GM23248 (cell line): ENCODE results near the gene TMEM183A. TPM values are rescaled to one million over a fixed set of nuclear protein-coding genes. Genes with fewer than 3 reads are reported as not detected.

ENCODE experiments used
- DNase-seq: peaks from one replicate; pipeline ENCODE4 v3.0.0-alpha.2; 2015
- H2AFZ ChIP-seq: fragments of 200-600 bp; sonication (generic); 2 replicates; pipeline ENCODE4 v1.6.1; 2016; ENCODE audit warnings: antibody characterized with exemption
- H3F3A ChIP-seq: fragments of 200-600 bp; sonication (generic); 2 replicates; pipeline ENCODE4 v1.6.1; 2016; ENCODE audit warnings: mild to moderate bottlenecking, antibody characterized with exemption, mixed run types; ENCODE audit not compliant: insufficient read depth
- H3K27ac ChIP-seq: fragments of 200-600 bp; sonication (generic); 2 replicates; pipeline ENCODE4 v1.5.1; 2016; ENCODE audit warnings: mild to moderate bottlenecking
- H3K27me3 ChIP-seq: fragments of 200-600 bp; sonication (generic); replicated peaks from 2 replicates; pipeline ENCODE4 v1.6.1; 2016; ENCODE audit warnings: mild to moderate bottlenecking; ENCODE audit not compliant: insufficient read depth
- H3K36me3 ChIP-seq: fragments of 200-600 bp; sonication (generic); 2 replicates; pipeline ENCODE4 v1.6.1; 2016; ENCODE audit warnings: low read depth, mild to moderate bottlenecking
- H3K4me1 ChIP-seq: fragments of 200-600 bp; sonication (generic); 2 replicates; pipeline ENCODE4 v1.6.1; 2016; ENCODE audit warnings: mild to moderate bottlenecking; ENCODE audit not compliant: insufficient read depth
- H3K4me2 ChIP-seq: fragments of 200-600 bp; sonication (generic); one replicate; pipeline ENCODE4 v1.6.1; 2016; ENCODE audit warnings: mild to moderate bottlenecking; ENCODE audit not compliant: unreplicated experiment
- H3K4me3 ChIP-seq: fragments of 200-600 bp; sonication (generic); 2 replicates; pipeline ENCODE4 v1.5.1; 2016; ENCODE audit warnings: mild to moderate bottlenecking
- H3K79me2 ChIP-seq: fragments of 200-600 bp; sonication (generic); 2 replicates; pipeline ENCODE4 v1.6.1; 2016; ENCODE audit warnings: mild to moderate bottlenecking; ENCODE audit not compliant: insufficient read depth
- H3K9ac ChIP-seq: fragments of 200-600 bp; sonication (generic); 2 replicates; pipeline ENCODE4 v1.6.1; 2016; ENCODE audit warnings: mild to moderate bottlenecking
- H3K9me2 ChIP-seq: fragments of 200-600 bp; sonication (generic); 2 replicates; pipeline ENCODE4 v1.6.1; 2016; ENCODE audit warnings: mixed run types, mild to moderate bottlenecking, moderate library complexity; ENCODE audit not compliant: insufficient read depth
- H3K9me3 ChIP-seq: fragments of 200-600 bp; sonication (generic); one replicate; pipeline ENCODE4 v1.6.1; 2017; ENCODE audit warnings: low read depth
- H4K20me1 ChIP-seq: fragments of 200-600 bp; sonication (generic); 2 replicates; pipeline ENCODE4 v1.6.0; 2016; ENCODE audit not compliant: insufficient read depth
- EZH2 ChIP-seq: fragments of 200-600 bp; sonication (generic); IDR thresholded peaks from 2 replicates; pipeline ENCODE4 v1.6.1; 2018; ENCODE audit warnings: antibody characterized with exemption, mild to moderate bottlenecking; ENCODE audit not compliant: insufficient read depth, poor library complexity, severe bottlenecking
- EZH2phosphoT487 ChIP-seq: fragments of 200-600 bp; sonication (generic); IDR thresholded peaks from 2 replicates; pipeline ENCODE4 v1.6.1; 2018; ENCODE audit warnings: antibody characterized with exemption, moderate library complexity, mild to moderate bottlenecking, low read depth; ENCODE audit not compliant: insufficient read depth
- WGBS, 2 experiments: methylation state at CpG; one replicate each; pipeline ENCODE4 v1.1.6; 2015 to 2017; ENCODE audit warnings: low lambda C conversion rate in 2 of 2, low coverage in 1 of 2; ENCODE audit errors: missing lambda C conversion rate in 2 of 2; 5-methylcytosine and 5-hydroxymethylcytosine counted together
- in situ Hi-C: fragments of 300-500 bp; cut with MboI; formaldehyde crosslinking; loops from 2 replicates; pipeline ENCODE4 v1.15.0; 2020
- polyA plus RNA-seq: library from polyadenylated mRNA; unstranded; fragments of >200 nt; fragmentation: Nextera tagmentation; extraction: Ambion mirVana; gene quantifications from 2 replicates; pipeline ENCODE4 v1.2.1, GENCODE V29; 2016
- total RNA-seq: library from RNA; depleted of rRNA; stranded (reverse); fragments of >200 nt; shearing (Covaris generic); gene quantifications from 2 replicates; pipeline ENCODE4 v1.2.3, GENCODE V29; 2014

Gene TMEM183A
- total and polyA plus RNA-seq, 2 experiments from 2014 or later: 57.3 to 92.7 TPM

GRCh38 chr1:203058676-203058935 lies 51.4 kb downstream of the TMEM183A start:
- no peak overlapping the region for H3K27ac ChIP-seq
- DNase-seq: no peak
- peaks cover 26% of the 10 kb centered on the region for H3F3A ChIP-seq
- no peaks in the 10 kb centered on the region for H3K9me3 ChIP-seq
- no peaks in the 10 kb centered on the region for H4K20me1 ChIP-seq
- WGBS, 2 experiments: 82 to 100% methylated on average over 1 of the region's 1 CpG
- H3K27me3 ChIP-seq: no peaks in the 10 kb centered on the region
- H3K4me2 ChIP-seq: no peak overlapping the region
- no peak overlapping the region for H3K9ac ChIP-seq
- H3K79me2 ChIP-seq: no peaks in the 10 kb centered on the region
- H3K4me3 ChIP-seq: no peak overlapping the region
- H3K4me1 ChIP-seq: peaks cover 17% of the 10 kb centered on the region
- peaks cover 6% of the 10 kb centered on the region; the same call in 1 of the 2 replicates for H3K36me3 ChIP-seq
- in situ Hi-C loops: no loop called here
- no peak overlapping the region for H2AFZ ChIP-seq
- TF ChIP-seq EZH2: no peak
- TF ChIP-seq EZH2phosphoT487: no peak
- H3K9me2 ChIP-seq: no peaks in the 10 kb centered on the region

GRCh38 chr1:203059485-203059884 lies 52.3 kb downstream of the TMEM183A start:
- Histone ChIP-seq H2AFZ (no peak overlapping the region), H3K4me3 (no peak overlapping the region), H3K79me2 (no peaks in the 10 kb centered on the region), H3K9me3 (no peaks in the 10 kb centered on the region), H3K27ac (no peak overlapping the region), H3K36me3 (peaks cover 6% of the 10 kb centered on the region; the same call in 1 of the 2 replicates), H3K9me2 (no peaks in the 10 kb centered on the region), H4K20me1 (no peaks in the 10 kb centered on the region), H3K4me2 (no peak overlapping the region), H3K4me1 (peaks cover 17% of the 10 kb centered on the region), H3K27me3 (no peaks in the 10 kb centered on the region), H3K9ac (no peak overlapping the region), H3F3A (peaks cover 26% of the 10 kb centered on the region)
- DNase-seq: no peak
- no peak for TF ChIP-seq EZH2phosphoT487
- no peak for TF ChIP-seq EZH2
- 51 to 80% methylated on average over 2 of the region's 2 CpGs for WGBS, 2 experiments
- in situ Hi-C loops: no loop called here

DNA sequence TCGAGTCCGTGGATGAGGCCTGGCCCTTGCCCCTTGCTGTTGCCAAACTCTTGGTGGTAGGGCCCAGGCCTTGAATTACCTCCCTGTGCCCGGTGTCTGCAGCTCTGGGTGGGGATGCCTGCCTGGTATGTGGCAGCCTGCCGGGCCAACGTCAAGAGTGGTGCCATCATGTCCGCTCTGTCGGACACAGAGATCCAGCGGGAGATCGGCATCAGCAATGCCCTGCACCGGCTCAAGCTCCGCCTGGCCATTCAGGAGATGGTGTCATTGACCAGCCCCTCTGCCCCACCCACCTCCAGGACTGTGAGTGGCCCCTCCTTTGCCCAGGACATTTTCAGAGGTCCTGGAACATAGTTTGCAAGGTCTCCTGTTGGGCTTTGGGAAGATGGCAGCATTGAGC lies 52.9 kb downstream of the TMEM183A start:
- no peak for TF ChIP-seq EZH2
- TF ChIP-seq EZH2phosphoT487: no peak
- Histone ChIP-seq H4K20me1 (no peaks in the 10 kb centered on the region), H3F3A (peaks cover 26% of the 10 kb centered on the region), H3K79me2 (no peaks in the 10 kb centered on the region), H3K9me2 (no peaks in the 10 kb centered on the region), H3K4me3 (no peak overlapping the region), H3K36me3 (peaks cover 6% of the 10 kb centered on the region; the same call in 1 of the 2 replicates), H3K4me2 (no peak overlapping the region), H3K4me1 (peaks cover 17% of the 10 kb centered on the region), H3K9me3 (no peaks in the 10 kb centered on the region), H3K9ac (no peak overlapping the region), H3K27me3 (no peaks in the 10 kb centered on the region), H2AFZ (no peak overlapping the region), H3K27ac (no peak overlapping the region)
- no peak for DNase-seq
- in situ Hi-C loops: no loop called here
- 95 to 98% methylated on average over 10 to 11 of the region's 11 CpGs for WGBS, 2 experiments

DNA sequence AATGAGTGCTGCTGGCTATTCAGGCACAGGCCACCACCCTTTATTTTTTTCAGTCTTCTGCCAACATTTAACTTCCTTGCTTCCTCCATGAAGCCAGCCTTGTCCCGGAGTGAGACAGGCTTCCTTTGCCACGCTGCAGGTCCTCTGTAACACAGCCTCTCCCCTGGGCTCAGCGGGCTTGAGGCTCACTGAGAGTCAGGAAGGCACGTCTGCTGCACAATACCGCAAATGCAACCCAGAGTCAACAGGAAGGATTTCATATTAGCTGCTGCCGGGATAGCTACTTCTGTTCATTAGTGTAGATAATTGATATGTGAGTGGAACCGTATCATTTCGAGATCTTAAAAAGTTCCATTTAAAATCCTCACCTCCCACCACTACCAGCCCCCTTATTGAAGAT lies 56.1 kb downstream of the TMEM183A start:
- 98% methylated on average over 8 of the region's 8 CpGs for WGBS, 2 experiments
- H3K36me3 ChIP-seq: peaks cover 6% of the 10 kb centered on the region; the same call in 1 of the 2 replicates
- in situ Hi-C loops: no loop called here

GRCh38 chr1:203065191-203065590 lies 58.0 kb downstream of the TMEM183A start:
- Histone ChIP-seq H3K9ac (no peak overlapping the region), H3K4me1 (no peaks in the 10 kb centered on the region), H3K4me3 (no peak overlapping the region), H3K9me2 (no peaks in the 10 kb centered on the region), H3K79me2 (no peaks in the 10 kb centered on the region), H3K9me3 (no peaks in the 10 kb centered on the region), H2AFZ (no peak overlapping the region), H3F3A (no peaks in the 10 kb centered on the region), H3K27ac (no peak overlapping the region), H4K20me1 (no peaks in the 10 kb centered on the region), H3K27me3 (no peaks in the 10 kb centered on the region), H3K36me3 (peaks cover 3% of the 10 kb centered on the region; the same call in 1 of the 2 replicates), H3K4me2 (no peak overlapping the region)
- 79 to 82% methylated on average over 7 of the region's 7 CpGs for WGBS, 2 experiments
- DNase-seq: no peak
- TF ChIP-seq EZH2 (no peak), EZH2phosphoT487 (no peak)
- in situ Hi-C loops: no loop called here

More for the DNA sequence above, 56.1 kb downstream of the TMEM183A start:
- H3K9me2 ChIP-seq: no peaks in the 10 kb centered on the region
- H3K4me3 ChIP-seq: no peak overlapping the region
- peaks cover 7% of the 10 kb centered on the region; the same call in 1 of the 2 replicates for H3F3A ChIP-seq
- H2AFZ ChIP-seq: no peak overlapping the region
- no peak for DNase-seq
- H3K9ac ChIP-seq: no peak overlapping the region
- no peak overlapping the region for H3K27ac ChIP-seq
- TF ChIP-seq EZH2: no peak
- TF ChIP-seq EZH2phosphoT487: no peak
- H4K20me1 ChIP-seq: no peaks in the 10 kb centered on the region
- H3K4me2 ChIP-seq: no peak overlapping the region
- no peaks in the 10 kb centered on the region for H3K27me3 ChIP-seq
- H3K4me1 ChIP-seq: peaks cover 7% of the 10 kb centered on the region
- H3K9me3 ChIP-seq: no peaks in the 10 kb centered on the region
- no peaks in the 10 kb centered on the region for H3K79me2 ChIP-seq
